ENCODE data around the gene POU3F3. TPM values are rescaled to one million over a fixed set of nuclear protein-coding genes. Genes with fewer than 3 reads are reported as not detected.

Gene POU3F3
- total and polyA plus RNA-seq, 2 of the 8 experiments (the other 6 are each of a cell fraction or from before 2014, with no cell fraction given): 0.09 TPM; not detected in 1

DNA sequence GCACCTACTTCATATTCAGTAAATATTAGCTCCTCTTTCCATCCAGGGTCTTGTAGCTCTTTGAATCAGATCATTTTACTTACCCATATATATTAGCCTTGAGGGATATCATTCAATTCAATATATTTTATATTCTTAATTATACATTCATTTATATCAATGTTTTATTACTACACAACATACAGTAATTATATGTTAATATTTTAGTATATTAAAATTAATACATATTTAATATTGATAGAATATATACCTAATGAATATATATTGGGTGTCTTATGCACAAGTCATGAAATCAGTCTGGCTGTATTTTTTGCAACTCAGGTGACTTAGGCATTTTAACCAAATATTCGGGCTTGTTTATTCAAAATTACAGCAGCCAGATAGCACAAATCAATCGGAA, 37.2 kb downstream of the POU3F3 start:
- 96% methylated on average over 2 of the region's 2 CpGs; no CpG with 5 or more reads in 1 of the 2 experiments for WGBS, 2 experiments (ENCODE audit: extremely low coverage in 1 of 2, insufficient coverage in 1 of 2, insufficient read length in 1 of 2, insufficient replicate concordance in 2 of 2, low coverage in 1 of 2, low lambda C conversion rate in 2 of 2, missing lambda C conversion rate in 1 of 2)
- no peaks in the 10 kb centered on the region for H3K9me3 ChIP-seq (ENCODE audit: insufficient read depth in 2 of 2, low read depth in 1 of 2, low read length in 1 of 2)

More for the DNA sequence above, 37.2 kb downstream of the POU3F3 start:
- no peaks in the 10 kb centered on the region for H3K27me3 ChIP-seq (replicated peaks in 1 of 4; ENCODE audit: control insufficient read depth in 3 of 4, extremely low read depth in 1 of 4, insufficient read depth in 3 of 4, low read length in 3 of 4)
- no peak overlapping the region for H3K4me2 ChIP-seq (ENCODE audit: insufficient read depth in 1 of 2, low read depth in 2 of 2, low read length in 2 of 2)
- no peaks in the 10 kb centered on the region for H3K79me1 ChIP-seq (ENCODE audit: low read depth, low read length)
- ChIA-PET POLR2A (ENCODE audit: partially characterized antibody) (no interaction called here), CTCF (ENCODE audit: partially characterized antibody) (interaction anchor here (1.0 kb wide), 1 partner anchor 18 kb away, joined by 4 read pairs; no protein-coding TSS in a partner anchor)
- no peak overlapping the region for H4K8ac ChIP-seq (ENCODE audit: extremely low read depth, insufficient read depth, low read length)
- H2BK15ac ChIP-seq (ENCODE audit: low read length): no peak overlapping the region
- DNase-seq (ENCODE audit: low read depth in 1 of 2, low spot score in 2 of 2) (no peak), FAIRE-seq (no peak)
- no peak overlapping the region for H4K91ac ChIP-seq (replicated peaks; ENCODE audit: insufficient read length, low read length)
- no peak overlapping the region for H3K23ac ChIP-seq (ENCODE audit: insufficient read length)
- H2BK5ac ChIP-seq (ENCODE audit: low read depth, low read length): no peak overlapping the region
- H3K23me2 ChIP-seq (ENCODE audit: low read depth, low read length): no peaks in the 10 kb centered on the region
- H2AK5ac ChIP-seq (ENCODE audit: low read depth, low read length): no peak overlapping the region
- no peak overlapping the region for H3K4me3 ChIP-seq (ENCODE audit: extremely low read depth in 1 of 4, insufficient read depth in 2 of 4, low read depth in 3 of 4, low read length in 4 of 4)
- H3K14ac ChIP-seq (ENCODE audit: insufficient read length): no peak overlapping the region
- no peak overlapping the region for H4K5ac ChIP-seq (ENCODE audit: insufficient read length, low read depth, low read length)
- H3K36me3 ChIP-seq (ENCODE audit: control insufficient read depth in 2 of 4, insufficient read depth in 4 of 4, low read length in 3 of 4): no peaks in the 10 kb centered on the region
- H2BK120ac ChIP-seq (replicated peaks; ENCODE audit: low read depth, low read length): no peak overlapping the region
- no peak overlapping the region for H3K56ac ChIP-seq (replicated peaks; ENCODE audit: insufficient read length, low read depth, low read length)
- no peak overlapping the region for H3K18ac ChIP-seq (ENCODE audit: extremely low read depth, low read length)
- no peak overlapping the region for H2BK12ac ChIP-seq (ENCODE audit: low read depth, low read length)
- H3K9ac ChIP-seq (replicated peaks in 1 of 4; ENCODE audit: extremely low read depth in 1 of 4, low read depth in 3 of 4, low read length in 3 of 4): no peak overlapping the region
- H2AFZ ChIP-seq (ENCODE audit: low read length): no peak overlapping the region
- no peaks in the 10 kb centered on the region for H3K79me2 ChIP-seq (ENCODE audit: control insufficient read depth in 1 of 2, insufficient read depth in 2 of 2, low read length in 2 of 2)
- no peaks in the 10 kb centered on the region for H4K20me1 ChIP-seq (replicated peaks in 1 of 2; ENCODE audit: control insufficient read depth in 1 of 2, insufficient read depth in 2 of 2, low read length in 2 of 2)
- H3K4ac ChIP-seq (replicated peaks; ENCODE audit: insufficient read length, low read depth, low read length): no peak overlapping the region
- H3K27ac ChIP-seq (ENCODE audit: low read depth, low read length): no peak overlapping the region
- TF ChIP-seq CHD2 (IDR thresholded peaks at IDR 0.05; ENCODE audit: low read length): no peak
- H3K4me1 ChIP-seq (replicated peaks in 1 of 4; ENCODE audit: control insufficient read depth in 3 of 4, insufficient read depth in 4 of 4, low read length in 3 of 4): no peaks in the 10 kb centered on the region
- no peak overlapping the region for H2BK20ac ChIP-seq (ENCODE audit: low read length)
